Measurements from ENCODE around the gene SLIT1.
"Not testable (repeated sequence)": the region's sequence is repeated elsewhere in the genome, so short reads cannot be mapped to it uniquely, and the experiment has no call there.

SLIT1 gene

GRCh38 chr10:97039538-97040247 lies 146.1 kb downstream of the SLIT1 start:
- no peak for DNase-seq

GRCh38 chr10:97038688-97039087 lies 147.1 kb downstream of the SLIT1 start:
- DNase-seq: no peak

GRCh38 chr10:97037365-97038361 lies 148.1 kb downstream of the SLIT1 start:
- DNase-seq: peak; percentile 78

- DNase-seq: no peak
These were observed 150.6 kb downstream of the SLIT1 start for GRCh38 chr10:97034958-97035769.

GRCh38 chr10:97034301-97034700 lies 151.5 kb downstream of the SLIT1 start:
- no peak for DNase-seq

GRCh38 chr10:97033841-97034240 lies 151.9 kb downstream of the SLIT1 start:
- DNase-seq: not testable (repeated sequence)

- DNase-seq: no peak
These were observed 153.1 kb downstream of the SLIT1 start for GRCh38 chr10:97032624-97033023.

GRCh38 chr10:97031459-97031858 lies 154.3 kb downstream of the SLIT1 start:
- no peak for DNase-seq

GRCh38 chr10:97030894-97031293 lies 154.9 kb downstream of the SLIT1 start:
- no peak for DNase-seq

- DNase-seq: no peak
These were observed 156.5 kb downstream of the SLIT1 start for GRCh38 chr10:97029271-97029670.

- no peak for DNase-seq
These were observed 157.0 kb downstream of the SLIT1 start for GRCh38 chr10:97028832-97029178.

- no peak for DNase-seq
These were observed 157.5 kb downstream of the SLIT1 start for GRCh38 chr10:97028126-97028831.

- peak; percentile 65 for DNase-seq
These were observed 160.0 kb downstream of the SLIT1 start for GRCh38 chr10:97025613-97026242.

- no peak for DNase-seq
These were observed 161.3 kb downstream of the SLIT1 start for GRCh38 chr10:97024168-97025073.

- DNase-seq: no peak
These were observed 162.2 kb downstream of the SLIT1 start for GRCh38 chr10:97023401-97024167.

GRCh38 chr10:97022616-97023015 lies 163.1 kb downstream of the SLIT1 start:
- DNase-seq: no peak

GRCh38 chr10:97020452-97021400 lies 165.0 kb downstream of the SLIT1 start:
- no peak for DNase-seq

- DNase-seq: no peak
These were observed 166.4 kb downstream of the SLIT1 start for GRCh38 chr10:97019213-97019844.

All from stimulated activated CD4-positive, alpha-beta T cell treated with anti-CD3 and anti-CD28 coated beads, Interleukin-4, amount 100 ng/mL, for 24 hours (primary cell).